SIG-M5 treated with dmso at 0.1 percent for 504 hours (cell line): ENCODE measurements around the gene RCOR1.
A peak's percentile ranks its signal among the peaks of the same experiment; 100 is the strongest.
"Not testable (repeated sequence)": the region's sequence is repeated elsewhere in the genome, so short reads cannot be mapped to it uniquely, and the experiment has no call there.

Source experiments
- DNase-seq: peaks from one replicate; lab custom pipeline; 2025; ENCODE audit not compliant: unreplicated experiment; lab: John Stamatoyannopoulos, UW

The RCOR1 gene

GRCh38 chr14:102739190-102739469 lies 146.7 kb downstream of the RCOR1 start:
- no peak for DNase-seq

- no peak for DNase-seq
These were observed 154.4 kb downstream of the RCOR1 start for GRCh38 chr14:102746634-102747438.

GRCh38 chr14:102748806-102749205 lies 156.4 kb downstream of the RCOR1 start:
- no peak for DNase-seq

- no peak for DNase-seq
These were observed 157.2 kb downstream of the RCOR1 start for GRCh38 chr14:102749393-102750305.

GRCh38 chr14:102750376-102750775 lies 157.9 kb downstream of the RCOR1 start:
- no peak for DNase-seq

- no peak for DNase-seq
These were observed 158.6 kb downstream of the RCOR1 start for GRCh38 chr14:102751088-102751487.

GRCh38 chr14:102752239-102752847 lies 159.9 kb downstream of the RCOR1 start:
- DNase-seq: no peak

- DNase-seq: no peak
These were observed 162.2 kb downstream of the RCOR1 start for GRCh38 chr14:102754370-102755262.

GRCh38 chr14:102757646-102758045 lies 165.2 kb downstream of the RCOR1 start:
- DNase-seq: no peak

GRCh38 chr14:102758087-102758486 lies 165.6 kb downstream of the RCOR1 start:
- DNase-seq: no peak

- DNase-seq: no peak
These were observed 167.2 kb downstream of the RCOR1 start for GRCh38 chr14:102759456-102760187.

- DNase-seq: no peak
These were observed 168.2 kb downstream of the RCOR1 start for GRCh38 chr14:102760496-102761193.

GRCh38 chr14:102761206-102761605 lies 168.8 kb downstream of the RCOR1 start:
- DNase-seq: no peak

GRCh38 chr14:102764220-102764671 lies 171.8 kb downstream of the RCOR1 start:
- no peak for DNase-seq

GRCh38 chr14:102765770-102766169 lies 173.3 kb downstream of the RCOR1 start:
- not testable (repeated sequence) for DNase-seq

GRCh38 chr14:102768223-102769048 lies 176.0 kb downstream of the RCOR1 start:
- peak; percentile 81 for DNase-seq

GRCh38 chr14:102769049-102769327 lies 176.5 kb downstream of the RCOR1 start:
- DNase-seq: no peak

- DNase-seq: no peak
These were observed 178.0 kb downstream of the RCOR1 start for GRCh38 chr14:102770147-102771123.
